SK-N-SH (cell line): ENCODE measurements around the gene CATSPERE.

Experiments used
- CHD2 ChIP-seq: fragments of 150-350 bp; IDR thresholded peaks from 2 replicates; pipeline ENCODE4 v1.6.1; 2018; ENCODE audit warnings: low read length; ENCODE audit not compliant: partially characterized antibody
- EP300 ChIP-seq, 2 experiments: IDR thresholded peaks; 2 replicates each; pipeline versions ENCODE4 v1.4.0 to v1.6.1; 2012; ENCODE audit warnings: borderline replicate concordance in 1 of 2, low read depth in 1 of 2, low read length in 1 of 2
- EZH2phosphoT487 ChIP-seq: fragments of 200-600 bp; sonication (generic); IDR thresholded peaks from 2 replicates; pipeline ENCODE4 v1.6.1; 2017; ENCODE audit warnings: low read depth, mixed run types, mild to moderate bottlenecking, antibody characterized with exemption, moderate library complexity, borderline replicate concordance
- FOXJ3 ChIP-seq: sonication (generic); formaldehyde crosslinking; IDR thresholded peaks from 2 replicates; pipeline ENCODE4 v1.5.1; 2020; ENCODE audit warnings: mild to moderate bottlenecking, missing genetic modification reagents
- MEF2A ChIP-seq: IDR thresholded peaks from 2 replicates; pipeline ENCODE4 v1.4.0; 2012; ENCODE audit warnings: low read depth, borderline replicate concordance
- RFX5 ChIP-seq: IDR thresholded peaks from 2 replicates; pipeline ENCODE4 v1.6.1; 2012; ENCODE audit warnings: mild to moderate bottlenecking, improper control_type of control experiment, low read length
- TAF1 ChIP-seq: IDR thresholded peaks from 2 replicates; pipeline ENCODE4 v1.6.1; 2012; ENCODE audit warnings: low read depth, mild to moderate bottlenecking, low read length, moderate library complexity, borderline replicate concordance
- YY1 ChIP-seq: IDR thresholded peaks from 2 replicates; pipeline ENCODE4 v1.4.0; 2012; ENCODE audit warnings: low read depth, mild to moderate bottlenecking
- TF ChIP-seq, protein P1 (sequence below): fragments of 200-600 bp; sonication (generic); IDR thresholded peaks from 2 replicates; pipeline ENCODE4 v1.6.1; 2017; ENCODE audit warnings: antibody characterized with exemption, mild to moderate bottlenecking, moderate library complexity
- TF ChIP-seq, protein P2 (sequence below): IDR thresholded peaks from 2 replicates; pipeline ENCODE4 v1.6.1; 2012; ENCODE audit warnings: mild to moderate bottlenecking, low read depth, low read length, moderate library complexity
- TF ChIP-seq, protein P3 (sequence below): IDR thresholded peaks from 2 replicates; pipeline ENCODE4 v1.4.0; 2012; ENCODE audit warnings: low read depth
- TF ChIP-seq, protein P4 (sequence below): IDR thresholded peaks from 2 replicates; pipeline ENCODE4 v1.4.0; 2012; ENCODE audit warnings: low read depth, borderline replicate concordance

DNA sequence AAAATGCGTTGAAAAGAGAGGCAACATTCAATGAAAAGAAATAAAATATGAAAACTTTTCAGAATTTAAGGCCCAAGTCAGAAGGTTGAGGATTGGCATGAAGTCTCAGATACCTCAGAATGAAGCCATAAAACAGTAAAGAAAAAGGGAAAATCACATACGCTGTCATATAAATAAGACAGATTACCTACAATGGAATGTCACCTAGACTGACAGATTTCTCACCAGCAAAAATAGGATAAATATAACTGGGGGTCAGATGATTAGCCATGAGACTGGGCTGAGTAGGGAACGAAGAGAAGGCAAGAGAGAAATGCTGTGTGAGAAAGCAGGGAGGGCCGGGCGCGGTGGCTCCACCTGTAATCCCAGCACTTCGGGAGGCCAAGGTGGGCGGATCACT, 140.3 kb downstream of the CATSPERE start:
- TF ChIP-seq, protein P1, sequence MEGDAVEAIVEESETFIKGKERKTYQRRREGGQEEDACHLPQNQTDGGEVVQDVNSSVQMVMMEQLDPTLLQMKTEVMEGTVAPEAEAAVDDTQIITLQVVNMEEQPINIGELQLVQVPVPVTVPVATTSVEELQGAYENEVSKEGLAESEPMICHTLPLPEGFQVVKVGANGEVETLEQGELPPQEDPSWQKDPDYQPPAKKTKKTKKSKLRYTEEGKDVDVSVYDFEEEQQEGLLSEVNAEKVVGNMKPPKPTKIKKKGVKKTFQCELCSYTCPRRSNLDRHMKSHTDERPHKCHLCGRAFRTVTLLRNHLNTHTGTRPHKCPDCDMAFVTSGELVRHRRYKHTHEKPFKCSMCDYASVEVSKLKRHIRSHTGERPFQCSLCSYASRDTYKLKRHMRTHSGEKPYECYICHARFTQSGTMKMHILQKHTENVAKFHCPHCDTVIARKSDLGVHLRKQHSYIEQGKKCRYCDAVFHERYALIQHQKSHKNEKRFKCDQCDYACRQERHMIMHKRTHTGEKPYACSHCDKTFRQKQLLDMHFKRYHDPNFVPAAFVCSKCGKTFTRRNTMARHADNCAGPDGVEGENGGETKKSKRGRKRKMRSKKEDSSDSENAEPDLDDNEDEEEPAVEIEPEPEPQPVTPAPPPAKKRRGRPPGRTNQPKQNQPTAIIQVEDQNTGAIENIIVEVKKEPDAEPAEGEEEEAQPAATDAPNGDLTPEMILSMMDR = no peak
- TF ChIP-seq EP300 (IDR thresholded peaks at IDR 0.05; ENCODE audit: borderline replicate concordance in 1 of 2, low read depth in 1 of 2, low read length in 1 of 2) = no peak
- TF ChIP-seq CHD2 = no peak
- no peak for TF ChIP-seq MEF2A
- TF ChIP-seq FOXJ3 (CRISPR knock-in tag) = no peak
- TF ChIP-seq, protein P2, sequence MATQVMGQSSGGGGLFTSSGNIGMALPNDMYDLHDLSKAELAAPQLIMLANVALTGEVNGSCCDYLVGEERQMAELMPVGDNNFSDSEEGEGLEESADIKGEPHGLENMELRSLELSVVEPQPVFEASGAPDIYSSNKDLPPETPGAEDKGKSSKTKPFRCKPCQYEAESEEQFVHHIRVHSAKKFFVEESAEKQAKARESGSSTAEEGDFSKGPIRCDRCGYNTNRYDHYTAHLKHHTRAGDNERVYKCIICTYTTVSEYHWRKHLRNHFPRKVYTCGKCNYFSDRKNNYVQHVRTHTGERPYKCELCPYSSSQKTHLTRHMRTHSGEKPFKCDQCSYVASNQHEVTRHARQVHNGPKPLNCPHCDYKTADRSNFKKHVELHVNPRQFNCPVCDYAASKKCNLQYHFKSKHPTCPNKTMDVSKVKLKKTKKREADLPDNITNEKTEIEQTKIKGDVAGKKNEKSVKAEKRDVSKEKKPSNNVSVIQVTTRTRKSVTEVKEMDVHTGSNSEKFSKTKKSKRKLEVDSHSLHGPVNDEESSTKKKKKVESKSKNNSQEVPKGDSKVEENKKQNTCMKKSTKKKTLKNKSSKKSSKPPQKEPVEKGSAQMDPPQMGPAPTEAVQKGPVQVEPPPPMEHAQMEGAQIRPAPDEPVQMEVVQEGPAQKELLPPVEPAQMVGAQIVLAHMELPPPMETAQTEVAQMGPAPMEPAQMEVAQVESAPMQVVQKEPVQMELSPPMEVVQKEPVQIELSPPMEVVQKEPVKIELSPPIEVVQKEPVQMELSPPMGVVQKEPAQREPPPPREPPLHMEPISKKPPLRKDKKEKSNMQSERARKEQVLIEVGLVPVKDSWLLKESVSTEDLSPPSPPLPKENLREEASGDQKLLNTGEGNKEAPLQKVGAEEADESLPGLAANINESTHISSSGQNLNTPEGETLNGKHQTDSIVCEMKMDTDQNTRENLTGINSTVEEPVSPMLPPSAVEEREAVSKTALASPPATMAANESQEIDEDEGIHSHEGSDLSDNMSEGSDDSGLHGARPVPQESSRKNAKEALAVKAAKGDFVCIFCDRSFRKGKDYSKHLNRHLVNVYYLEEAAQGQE = no peak
- TF ChIP-seq, protein P3, sequence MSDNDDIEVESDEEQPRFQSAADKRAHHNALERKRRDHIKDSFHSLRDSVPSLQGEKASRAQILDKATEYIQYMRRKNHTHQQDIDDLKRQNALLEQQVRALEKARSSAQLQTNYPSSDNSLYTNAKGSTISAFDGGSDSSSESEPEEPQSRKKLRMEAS = no peak
- no peak for TF ChIP-seq YY1
- TF ChIP-seq RFX5 = no peak
- TF ChIP-seq TAF1 = no peak
- TF ChIP-seq, protein P4, sequence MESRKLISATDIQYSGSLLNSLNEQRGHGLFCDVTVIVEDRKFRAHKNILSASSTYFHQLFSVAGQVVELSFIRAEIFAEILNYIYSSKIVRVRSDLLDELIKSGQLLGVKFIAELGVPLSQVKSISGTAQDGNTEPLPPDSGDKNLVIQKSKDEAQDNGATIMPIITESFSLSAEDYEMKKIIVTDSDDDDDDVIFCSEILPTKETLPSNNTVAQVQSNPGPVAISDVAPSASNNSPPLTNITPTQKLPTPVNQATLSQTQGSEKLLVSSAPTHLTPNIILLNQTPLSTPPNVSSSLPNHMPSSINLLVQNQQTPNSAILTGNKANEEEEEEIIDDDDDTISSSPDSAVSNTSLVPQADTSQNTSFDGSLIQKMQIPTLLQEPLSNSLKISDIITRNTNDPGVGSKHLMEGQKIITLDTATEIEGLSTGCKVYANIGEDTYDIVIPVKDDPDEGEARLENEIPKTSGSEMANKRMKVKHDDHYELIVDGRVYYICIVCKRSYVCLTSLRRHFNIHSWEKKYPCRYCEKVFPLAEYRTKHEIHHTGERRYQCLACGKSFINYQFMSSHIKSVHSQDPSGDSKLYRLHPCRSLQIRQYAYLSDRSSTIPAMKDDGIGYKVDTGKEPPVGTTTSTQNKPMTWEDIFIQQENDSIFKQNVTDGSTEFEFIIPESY = no peak
- no peak for TF ChIP-seq EZH2phosphoT487
